Esophagus squamous epithelium (tissue), 4 donors: ENCODE measurements around the gene VTCN1.

Experiments
- POLR2A ChIP-seq, 4 donors: fragments of 450-650 bp; IDR thresholded peaks; one replicate each; pipeline ENCODE4 v1.6.1; 2017; ENCODE audit warnings: antibody characterized with exemption in 4 of 4, mild to moderate bottlenecking in 4 of 4, moderate library complexity in 3 of 4
- TF ChIP-seq, protein P1 (sequence below), 6 experiments: fragments of 450-650 bp in 4 of 6; fragments of 200-600 bp in 2 of 6; sonication (generic) in 2 of 6; IDR thresholded peaks; one replicate each; pipeline ENCODE4 v1.5.1; 2016 to 2019; ENCODE audit warnings: antibody characterized with exemption in 6 of 6, mild to moderate bottlenecking in 4 of 6, moderate library complexity in 4 of 6

DNA sequence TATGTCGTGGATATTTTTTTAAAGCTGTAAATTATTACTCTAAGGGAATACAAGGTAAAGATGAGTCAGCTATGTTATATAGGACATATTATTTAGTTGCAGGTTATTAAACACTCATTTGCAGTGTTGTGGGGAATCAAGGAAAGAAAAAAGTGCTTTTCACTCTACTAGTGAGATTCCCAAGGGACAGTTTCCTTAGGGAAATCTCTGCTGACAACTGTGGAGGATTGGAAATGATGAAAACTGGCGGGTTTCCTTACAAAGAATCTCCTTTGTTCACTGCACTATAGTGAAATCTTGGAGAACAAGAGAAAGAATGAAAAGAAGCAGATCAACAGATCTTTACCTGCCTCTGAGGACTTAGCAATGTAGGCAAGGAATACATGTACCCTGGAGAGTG, 64.7 kb downstream of the VTCN1 start:
- TF ChIP-seq, protein P1, sequence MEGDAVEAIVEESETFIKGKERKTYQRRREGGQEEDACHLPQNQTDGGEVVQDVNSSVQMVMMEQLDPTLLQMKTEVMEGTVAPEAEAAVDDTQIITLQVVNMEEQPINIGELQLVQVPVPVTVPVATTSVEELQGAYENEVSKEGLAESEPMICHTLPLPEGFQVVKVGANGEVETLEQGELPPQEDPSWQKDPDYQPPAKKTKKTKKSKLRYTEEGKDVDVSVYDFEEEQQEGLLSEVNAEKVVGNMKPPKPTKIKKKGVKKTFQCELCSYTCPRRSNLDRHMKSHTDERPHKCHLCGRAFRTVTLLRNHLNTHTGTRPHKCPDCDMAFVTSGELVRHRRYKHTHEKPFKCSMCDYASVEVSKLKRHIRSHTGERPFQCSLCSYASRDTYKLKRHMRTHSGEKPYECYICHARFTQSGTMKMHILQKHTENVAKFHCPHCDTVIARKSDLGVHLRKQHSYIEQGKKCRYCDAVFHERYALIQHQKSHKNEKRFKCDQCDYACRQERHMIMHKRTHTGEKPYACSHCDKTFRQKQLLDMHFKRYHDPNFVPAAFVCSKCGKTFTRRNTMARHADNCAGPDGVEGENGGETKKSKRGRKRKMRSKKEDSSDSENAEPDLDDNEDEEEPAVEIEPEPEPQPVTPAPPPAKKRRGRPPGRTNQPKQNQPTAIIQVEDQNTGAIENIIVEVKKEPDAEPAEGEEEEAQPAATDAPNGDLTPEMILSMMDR (IDR thresholded peaks at IDR 0.05): no peak
- TF ChIP-seq POLR2A (IDR thresholded peaks at IDR 0.05): no peak
